Colonic mucosa (tissue), 4 donors: ENCODE measurements around the gene ABCC2. TPM values are rescaled to one million over a fixed set of nuclear protein-coding genes. Genes with fewer than 3 reads are reported as not detected.

Experiments used
- DNase-seq: peaks from one replicate; pipeline ENCODE4 v3.0.0-alpha.2; 2020
- H3K27ac ChIP-seq: fragments of 200-600 bp; one replicate; pipeline ENCODE4 v1.8.0; 2021
- H3K27me3 ChIP-seq: fragments of 200-600 bp; one replicate; pipeline ENCODE4 v1.8.0; 2021
- H3K36me3 ChIP-seq: fragments of 200-600 bp; one replicate; pipeline ENCODE4 v1.8.0; 2021
- H3K4me1 ChIP-seq: fragments of 200-600 bp; one replicate; pipeline ENCODE4 v1.8.0; 2021; ENCODE audit warnings: mild to moderate bottlenecking
- H3K4me3 ChIP-seq: fragments of 200-600 bp; one replicate; pipeline ENCODE4 v1.8.0; 2021
- H3K9ac ChIP-seq, 2 donors: one replicate each; pipeline ENCODE4 v1.7.0; 2013; ENCODE audit warnings: control low read depth in 2 of 2, low read depth in 2 of 2, low read length in 2 of 2
- H3K9me3 ChIP-seq: fragments of 200-600 bp; one replicate; pipeline ENCODE4 v1.8.0; 2021
- CTCF ChIP-seq: fragments of 200-600 bp; IDR thresholded peaks from one replicate; pipeline ENCODE4 v1.8.0; 2022; ENCODE audit warnings: antibody characterized with exemption, mild to moderate bottlenecking
- intact Hi-C: fragments of 100-400 bp; cut with DNase I; formaldehyde crosslinking; loops from one replicate; pipeline ENCODE4 v1.14.1; 2022
- total RNA-seq, 2 donors: library from RNA; stranded (reverse); fragmentation: NEBNext Ultra II Directional in 1 of 2; extraction: Animal tissue kit (Norgen Biotek cat#: 25700) in 1 of 2; gene quantifications; one replicate each; pipeline ENCODE4 v1.2.1, GENCODE V29; 2021
- donor health status: healthy.
- donor health status: DM: no; HTN: no; CAD: no.
- donor health status: DM: no; HTN: no; CAD: no.

The ABCC2 gene
- total RNA-seq, 2 donors from 2014 or later, result 0.45 to 0.72 TPM

- no peaks in the 10 kb centered on the region for H3K4me1 ChIP-seq
- intact Hi-C loops, result no loop called here
- DNase-seq, result no peak
- no peak overlapping the region for H3K4me3 ChIP-seq
- no peak overlapping the region for H3K27ac ChIP-seq
- no peaks in the 10 kb centered on the region for H3K9me3 ChIP-seq
- no peaks in the 10 kb centered on the region for H3K36me3 ChIP-seq
- H3K9ac ChIP-seq, result no peak overlapping the region
- H3K27me3 ChIP-seq, result no peaks in the 10 kb centered on the region
- no peak for TF ChIP-seq CTCF
These were observed 90.1 kb downstream of the ABCC2 start for GRCh38 chr10:99872367-99873162.

- no peak for TF ChIP-seq CTCF
- Histone ChIP-seq H3K36me3 (peaks cover 7% of the 10 kb centered on the region), H3K27ac (no peak overlapping the region), H3K4me1 (no peaks in the 10 kb centered on the region), H3K9me3 (no peaks in the 10 kb centered on the region), H3K9ac (no peak overlapping the region), H3K27me3 (no peaks in the 10 kb centered on the region), H3K4me3 (no peak overlapping the region)
- intact Hi-C loops, result no loop called here
- DNase-seq, result no peak
These were observed 91.4 kb downstream of the ABCC2 start for GRCh38 chr10:99873846-99874245.

GRCh38 chr10:99874341-99875085 lies 92.1 kb downstream of the ABCC2 start:
- Histone ChIP-seq H3K27me3 (no peaks in the 10 kb centered on the region), H3K4me3 (no peak overlapping the region), H3K9ac (no peak overlapping the region), H3K4me1 (no peaks in the 10 kb centered on the region), H3K9me3 (no peaks in the 10 kb centered on the region), H3K36me3 (peaks cover 7% of the 10 kb centered on the region), H3K27ac (no peak overlapping the region)
- no peak for DNase-seq
- intact Hi-C loops, result no loop called here
- no peak for TF ChIP-seq CTCF

GRCh38 chr10:99875473-99875872 lies 93.0 kb downstream of the ABCC2 start:
- Histone ChIP-seq H3K9ac (no peak overlapping the region), H3K4me3 (no peak overlapping the region), H3K4me1 (no peaks in the 10 kb centered on the region), H3K27ac (no peak overlapping the region), H3K36me3 (peaks cover 11% of the 10 kb centered on the region), H3K27me3 (no peaks in the 10 kb centered on the region), H3K9me3 (no peaks in the 10 kb centered on the region)
- TF ChIP-seq CTCF, result no peak
- no peak for DNase-seq
- intact Hi-C loops, result no loop called here

GRCh38 chr10:99880080-99880835 lies 97.8 kb downstream of the ABCC2 start:
- Histone ChIP-seq H3K36me3 (peaks cover 11% of the 10 kb centered on the region), H3K9me3 (no peaks in the 10 kb centered on the region), H3K4me1 (no peaks in the 10 kb centered on the region), H3K9ac (no peak overlapping the region), H3K27me3 (no peaks in the 10 kb centered on the region), H3K4me3 (no peak overlapping the region), H3K27ac (no peak overlapping the region)
- TF ChIP-seq CTCF, result no peak
- no peak for DNase-seq
- intact Hi-C loops, result no loop called here
